ENCODE results near the gene TOP3A. TPM values are rescaled to one million over a fixed set of nuclear protein-coding genes. Genes with fewer than 3 reads are reported as not detected.

TOP3A gene
- total RNA-seq, 1 experiment from 2014 or later: 73.7 TPM

GRCh38 chr17:18318117-18318516 lies 3.3 kb upstream of the TOP3A start:
- Mint-ChIP-seq H3K36me3 (ENCODE audit: insufficient read depth, unreplicated experiment) (peaks cover 47% of the 10 kb centered on the region), H3K4me3 (ENCODE audit: unreplicated experiment) (no peak overlapping the region), H3K27me3 (ENCODE audit: insufficient read depth, unreplicated experiment) (no peaks in the 10 kb centered on the region), H3K27ac (ENCODE audit: unreplicated experiment) (no peak overlapping the region), H3K9me3 (ENCODE audit: unreplicated experiment) (no peaks in the 10 kb centered on the region), H3K4me1 (ENCODE audit: low read depth, unreplicated experiment) (peaks cover 13% of the 10 kb centered on the region)
- TF ChIP-seq, protein P1, sequence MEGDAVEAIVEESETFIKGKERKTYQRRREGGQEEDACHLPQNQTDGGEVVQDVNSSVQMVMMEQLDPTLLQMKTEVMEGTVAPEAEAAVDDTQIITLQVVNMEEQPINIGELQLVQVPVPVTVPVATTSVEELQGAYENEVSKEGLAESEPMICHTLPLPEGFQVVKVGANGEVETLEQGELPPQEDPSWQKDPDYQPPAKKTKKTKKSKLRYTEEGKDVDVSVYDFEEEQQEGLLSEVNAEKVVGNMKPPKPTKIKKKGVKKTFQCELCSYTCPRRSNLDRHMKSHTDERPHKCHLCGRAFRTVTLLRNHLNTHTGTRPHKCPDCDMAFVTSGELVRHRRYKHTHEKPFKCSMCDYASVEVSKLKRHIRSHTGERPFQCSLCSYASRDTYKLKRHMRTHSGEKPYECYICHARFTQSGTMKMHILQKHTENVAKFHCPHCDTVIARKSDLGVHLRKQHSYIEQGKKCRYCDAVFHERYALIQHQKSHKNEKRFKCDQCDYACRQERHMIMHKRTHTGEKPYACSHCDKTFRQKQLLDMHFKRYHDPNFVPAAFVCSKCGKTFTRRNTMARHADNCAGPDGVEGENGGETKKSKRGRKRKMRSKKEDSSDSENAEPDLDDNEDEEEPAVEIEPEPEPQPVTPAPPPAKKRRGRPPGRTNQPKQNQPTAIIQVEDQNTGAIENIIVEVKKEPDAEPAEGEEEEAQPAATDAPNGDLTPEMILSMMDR (IDR thresholded peaks at IDR 0.05; ENCODE audit: insufficient read depth in 1 of 2, low read depth in 1 of 2, low read length in 1 of 2, severe bottlenecking in 1 of 2, unreplicated experiment in 1 of 2): no peak
- BruUV-seq (replicated peaks): no TSS peak
- Histone ChIP-seq H3K36me3 (ENCODE audit: control insufficient read depth, insufficient read depth, low read length) (peaks cover 6% of the 10 kb centered on the region; the same call in 1 of the 2 replicates), H3K4me1 (peaks cover 10% of the 10 kb centered on the region), H3K4me3 (ENCODE audit: low read depth, low read length) (no peak overlapping the region), H3K9me3 (no peaks in the 10 kb centered on the region), H3K27me3 (replicated peaks; ENCODE audit: control insufficient read depth, insufficient read depth, low read length) (no peaks in the 10 kb centered on the region)
- ChIA-PET CTCF (no interaction called here), POLR2A (no interaction called here)
- no peak for DNase-seq
- intact Hi-C loops (cut with micrococcal nuclease; ENCODE audit: unreplicated experiment): no loop called here

GRCh38 chr17:18315961-18316360 lies 1.2 kb upstream of the TOP3A start:
- Mint-ChIP-seq H3K36me3 (ENCODE audit: insufficient read depth, unreplicated experiment) (peaks cover 52% of the 10 kb centered on the region), H3K4me3 (ENCODE audit: unreplicated experiment) (peak overlapping the region; percentile 89), H3K27me3 (ENCODE audit: insufficient read depth, unreplicated experiment) (no peaks in the 10 kb centered on the region), H3K9me3 (ENCODE audit: unreplicated experiment) (no peaks in the 10 kb centered on the region), H3K27ac (ENCODE audit: unreplicated experiment) (peak overlapping the region; percentile 97), H3K4me1 (ENCODE audit: low read depth, unreplicated experiment) (peaks cover 16% of the 10 kb centered on the region)
- CTCF ChIA-PET: no interaction called here
- no peak for DNase-seq
- intact Hi-C loops (cut with micrococcal nuclease; ENCODE audit: unreplicated experiment): loop anchor here (1.0 to 2.0 kb wide), 4 partner anchors 21 to 131 kb away; partner anchors contain the start of genes MIEF2 and SHMT1
- TF ChIP-seq, protein P1 (IDR thresholded peaks at IDR 0.05; ENCODE audit: insufficient read depth in 1 of 2, low read depth in 1 of 2, low read length in 1 of 2, severe bottlenecking in 1 of 2, unreplicated experiment in 1 of 2): no peak
- no TSS peak for BruUV-seq (replicated peaks)
- H3K27me3 ChIP-seq (replicated peaks; ENCODE audit: control insufficient read depth, insufficient read depth, low read length): no peaks in the 10 kb centered on the region
- peak overlapping the region; percentile 86 for H3K4me3 ChIP-seq (ENCODE audit: low read depth, low read length)
- POLR2A ChIA-PET: interaction anchor here (0.6 kb wide), 1 partner anchor 1071 kb away, joined by 3 read pairs; the partner anchor contains the start of gene MFAP4
- H3K36me3 ChIP-seq (ENCODE audit: control insufficient read depth, insufficient read depth, low read length): peaks cover 2% of the 10 kb centered on the region; the same call in 1 of the 2 replicates
- no peaks in the 10 kb centered on the region for H3K9me3 ChIP-seq
- H3K4me1 ChIP-seq: peaks cover 12% of the 10 kb centered on the region

GRCh38 chr17:18315562-18315922 lies 748 bp upstream of the TOP3A start:
- peaks cover 12% of the 10 kb centered on the region for H3K4me1 ChIP-seq
- peak overlapping the region; percentile 97 for H3K27ac Mint-ChIP-seq (ENCODE audit: unreplicated experiment)

More at GRCh38 chr17:18315562-18315922, 748 bp upstream of the TOP3A start:
- Histone ChIP-seq H3K4me3 (ENCODE audit: low read depth, low read length) (peak overlapping the region; percentile 86), H3K9me3 (no peaks in the 10 kb centered on the region), H3K36me3 (ENCODE audit: control insufficient read depth, insufficient read depth, low read length) (peaks cover 2% of the 10 kb centered on the region; the same call in 1 of the 2 replicates), H3K27me3 (replicated peaks; ENCODE audit: control insufficient read depth, insufficient read depth, low read length) (no peaks in the 10 kb centered on the region)
- no peaks in the 10 kb centered on the region for H3K27me3 Mint-ChIP-seq (ENCODE audit: insufficient read depth, unreplicated experiment)
- ChIA-PET POLR2A (interaction anchor here (0.6 kb wide), 1 partner anchor 1071 kb away, joined by 3 read pairs; the partner anchor contains the start of gene MFAP4), CTCF (no interaction called here)
- TF ChIP-seq, protein P1 (IDR thresholded peaks at IDR 0.05; ENCODE audit: insufficient read depth in 1 of 2, low read depth in 1 of 2, low read length in 1 of 2, severe bottlenecking in 1 of 2, unreplicated experiment in 1 of 2): no peak
- no peaks in the 10 kb centered on the region for H3K9me3 Mint-ChIP-seq (ENCODE audit: unreplicated experiment)
- DNase-seq: no peak
- peak overlapping the region; percentile 89 for H3K4me3 Mint-ChIP-seq (ENCODE audit: unreplicated experiment)
- BruUV-seq (replicated peaks): TSS peak; percentile 51
- intact Hi-C loops (cut with micrococcal nuclease; ENCODE audit: unreplicated experiment): loop anchor here (1.0 to 2.0 kb wide), 4 partner anchors 21 to 131 kb away; partner anchors contain the start of genes MIEF2 and SHMT1
- peaks cover 56% of the 10 kb centered on the region for H3K36me3 Mint-ChIP-seq (ENCODE audit: insufficient read depth, unreplicated experiment)
- H3K4me1 Mint-ChIP-seq (ENCODE audit: low read depth, unreplicated experiment): peaks cover 16% of the 10 kb centered on the region

All from Caco-2 (cell line).